Measurements from ENCODE around the gene NABP2.
A peak's percentile ranks its signal among the peaks of the same experiment; 100 is the strongest.

- TF ChIP-seq CTCF (IDR thresholded peaks at IDR 0.05), result peak; percentile 58 to 95 (median 84)
- peak in 1 of 4 donors; percentile 13 for TF ChIP-seq POLR2A (IDR thresholded peaks at IDR 0.05)
These were observed 34.8 kb upstream of the NABP2 start, which contains the start of gene SMARCC2 for GRCh38 chr12:56189099-56189917.

All from esophagus squamous epithelium (tissue), 4 donors.